ENCODE measurements around the gene ICAM1. TPM values are rescaled to one million over a fixed set of nuclear protein-coding genes. Genes with fewer than 3 reads are reported as not detected.
"Not testable (repeated sequence)": the region's sequence is repeated elsewhere in the genome, so short reads cannot be mapped to it uniquely, and the experiment has no call there.

ICAM1 gene
- total RNA-seq, 6 experiments from 2014 or later, result 4.6 to 186 (median 38.5) TPM

GRCh38 chr19:10278935-10279334 lies 8.0 kb downstream of the ICAM1 start:
- no peaks in the 10 kb centered on the region for H3K9me3 ChIP-seq
- H3K4me1 ChIP-seq, result peaks cover 0 to 4% (median 0%) of the 10 kb centered on the region in 4 donors
- H3K4me3 ChIP-seq, result no peak overlapping the region
- no peak overlapping the region for H3K27ac ChIP-seq
- peaks cover 10 to 57% (median 18%) of the 10 kb centered on the region in 4 donors for H3K36me3 ChIP-seq
- H3K27me3 ChIP-seq, result no peaks in the 10 kb centered on the region
- WGBS (ENCODE audit: insufficient coverage, low coverage, low lambda C conversion rate, missing lambda C conversion rate), result 100% methylated on average over 1 of the region's 1 CpG
- no peak for TF ChIP-seq POLR2A (IDR thresholded peaks at IDR 0.05)
- TF ChIP-seq, protein P1, sequence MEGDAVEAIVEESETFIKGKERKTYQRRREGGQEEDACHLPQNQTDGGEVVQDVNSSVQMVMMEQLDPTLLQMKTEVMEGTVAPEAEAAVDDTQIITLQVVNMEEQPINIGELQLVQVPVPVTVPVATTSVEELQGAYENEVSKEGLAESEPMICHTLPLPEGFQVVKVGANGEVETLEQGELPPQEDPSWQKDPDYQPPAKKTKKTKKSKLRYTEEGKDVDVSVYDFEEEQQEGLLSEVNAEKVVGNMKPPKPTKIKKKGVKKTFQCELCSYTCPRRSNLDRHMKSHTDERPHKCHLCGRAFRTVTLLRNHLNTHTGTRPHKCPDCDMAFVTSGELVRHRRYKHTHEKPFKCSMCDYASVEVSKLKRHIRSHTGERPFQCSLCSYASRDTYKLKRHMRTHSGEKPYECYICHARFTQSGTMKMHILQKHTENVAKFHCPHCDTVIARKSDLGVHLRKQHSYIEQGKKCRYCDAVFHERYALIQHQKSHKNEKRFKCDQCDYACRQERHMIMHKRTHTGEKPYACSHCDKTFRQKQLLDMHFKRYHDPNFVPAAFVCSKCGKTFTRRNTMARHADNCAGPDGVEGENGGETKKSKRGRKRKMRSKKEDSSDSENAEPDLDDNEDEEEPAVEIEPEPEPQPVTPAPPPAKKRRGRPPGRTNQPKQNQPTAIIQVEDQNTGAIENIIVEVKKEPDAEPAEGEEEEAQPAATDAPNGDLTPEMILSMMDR (IDR thresholded peaks at IDR 0.05), result no peak
- no peak for DNase-seq
- ATAC-seq, result no peak
- intact Hi-C loops (cut with DNase I), result no loop called here

GRCh38 chr19:10279737-10280442 lies 9.0 kb downstream of the ICAM1 start:
- no peaks in the 10 kb centered on the region for H3K9me3 ChIP-seq
- intact Hi-C loops (cut with DNase I), result no loop called here
- peaks cover 0 to 4% (median 0%) of the 10 kb centered on the region in 4 donors for H3K4me1 ChIP-seq
- peaks cover 10 to 58% (median 23%) of the 10 kb centered on the region in 4 donors for H3K36me3 ChIP-seq
- H3K4me3 ChIP-seq, result no peak overlapping the region
- TF ChIP-seq, protein P1 (IDR thresholded peaks at IDR 0.05), result no peak
- TF ChIP-seq POLR2A (IDR thresholded peaks at IDR 0.05), result no peak
- DNase-seq, result no peak
- WGBS (ENCODE audit: insufficient coverage, low coverage, low lambda C conversion rate, missing lambda C conversion rate), result 82% methylated on average over 4 of the region's 5 CpGs
- no peaks in the 10 kb centered on the region for H3K27me3 ChIP-seq
- H3K27ac ChIP-seq, result no peak overlapping the region
- ATAC-seq, result peak in 2 of 4 donors; percentile 31 to 38

DNA sequence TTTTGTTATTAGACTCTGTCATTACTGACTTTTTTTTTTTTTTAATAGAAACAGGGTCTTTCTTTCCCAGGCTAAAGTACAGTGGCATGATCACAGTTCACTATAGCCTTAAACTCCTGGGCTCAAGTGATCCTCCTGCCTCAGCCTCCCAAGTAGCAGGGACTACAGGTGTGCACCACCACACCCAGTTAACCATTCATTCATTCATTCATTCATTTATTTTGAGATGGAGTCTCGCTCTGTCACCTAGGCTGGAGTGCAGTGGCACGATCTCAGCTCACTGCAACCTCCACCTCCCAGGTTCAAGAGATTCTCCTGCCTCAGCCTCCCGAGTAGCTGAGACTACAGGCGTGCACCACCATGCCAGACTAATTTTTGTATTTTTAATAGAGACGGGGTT lies 11.1 kb downstream of the ICAM1 start:
- Histone ChIP-seq H3K4me1 (peaks cover 0 to 21% (median 0%) of the 10 kb centered on the region in 4 donors), H3K36me3 (peaks cover 16 to 58% (median 23%) of the 10 kb centered on the region in 4 donors)
- H3K4me3 ChIP-seq; intact Hi-C loops (cut with DNase I); DNase-seq; ATAC-seq; H3K27me3 ChIP-seq; H3K27ac ChIP-seq; H3K9me3 ChIP-seq: not testable (repeated sequence)
- 83% methylated on average over 1 of the region's 5 CpGs for WGBS (ENCODE audit: insufficient coverage, low coverage, low lambda C conversion rate, missing lambda C conversion rate)

GRCh38 chr19:10283301-10284064 lies 12.6 kb downstream of the ICAM1 start:
- H3K4me3 ChIP-seq, result no peak overlapping the region
- no peak for TF ChIP-seq POLR2A (IDR thresholded peaks at IDR 0.05)
- peak in 1 of 3 donors; percentile 46 for DNase-seq
- peaks cover 16 to 49% (median 23%) of the 10 kb centered on the region in 4 donors for H3K36me3 ChIP-seq
- no peak overlapping the region for H3K27ac ChIP-seq
- H3K9me3 ChIP-seq, result no peaks in the 10 kb centered on the region
- peaks cover 0 to 30% (median 0%) of the 10 kb centered on the region in 4 donors for H3K4me1 ChIP-seq
- ATAC-seq, result no peak
- no peaks in the 10 kb centered on the region for H3K27me3 ChIP-seq
- intact Hi-C loops (cut with DNase I), result no loop called here
- WGBS (ENCODE audit: insufficient coverage, low coverage, low lambda C conversion rate, missing lambda C conversion rate), result 81% methylated on average over 6 of the region's 23 CpGs

- ATAC-seq (no peak), DNase-seq (no peak)
- TF ChIP-seq POLR2A (IDR thresholded peaks at IDR 0.05), result no peak
- TF ChIP-seq, protein P1 (IDR thresholded peaks at IDR 0.05), result no peak
- Histone ChIP-seq H3K27ac (no peak overlapping the region), H3K4me1 (peaks cover 0 to 27% (median 0%) of the 10 kb centered on the region in 4 donors), H3K4me3 (no peak overlapping the region), H3K9me3 (no peaks in the 10 kb centered on the region), H3K27me3 (no peaks in the 10 kb centered on the region), H3K36me3 (peaks cover 16 to 42% (median 23%) of the 10 kb centered on the region in 4 donors)
- WGBS (ENCODE audit: insufficient coverage, low coverage, low lambda C conversion rate, missing lambda C conversion rate), result 80% methylated on average over 10 of the region's 34 CpGs
- intact Hi-C loops (cut with DNase I), result no loop called here
Measured at GRCh38 chr19:10284065-10284959, 13.4 kb downstream of the ICAM1 start.

Data from right lobe of liver (tissue), 6 donors.